Smooth muscle cell (in vitro differentiated cells): ENCODE data around the gene DTX1. TPM values are rescaled to one million over a fixed set of nuclear protein-coding genes. Genes with fewer than 3 reads are reported as not detected.

Experiments used
- DNase-seq: peaks from one replicate; lab custom pipeline; 2025; ENCODE audit not compliant: unreplicated experiment; lab: John Stamatoyannopoulos, UW
- H2AFZ ChIP-seq: fragments of 200-600 bp; sonication (generic); 2 replicates; pipeline ENCODE4 v1.6.0; 2016; ENCODE audit warnings: antibody characterized with exemption, low read depth, mild to moderate bottlenecking
- H3F3A ChIP-seq: fragments of 200-600 bp; sonication (generic); 2 replicates; pipeline ENCODE4 v1.6.0; 2017; ENCODE audit warnings: antibody characterized with exemption, low read depth
- H3K27ac ChIP-seq: fragments of 200-600 bp; sonication (generic); 2 replicates; pipeline ENCODE4 v1.5.1; 2016; ENCODE audit warnings: low read depth, mild to moderate bottlenecking
- H3K27me3 ChIP-seq: fragments of 200-600 bp; sonication (generic); 2 replicates; pipeline ENCODE4 v1.6.1; 2016; ENCODE audit warnings: low read depth, mild to moderate bottlenecking
- H3K36me3 ChIP-seq: fragments of 200-600 bp; sonication (generic); 2 replicates; pipeline ENCODE4 v1.5.1; 2016; ENCODE audit warnings: low read depth
- H3K4me1 ChIP-seq: fragments of 200-600 bp; sonication (generic); 2 replicates; pipeline ENCODE4 v1.5.1; 2016; ENCODE audit warnings: low read depth
- H3K4me2 ChIP-seq: fragments of 200-600 bp; sonication (generic); 2 replicates; pipeline ENCODE4 v1.6.0; 2016; ENCODE audit warnings: mild to moderate bottlenecking
- H3K4me3 ChIP-seq: fragments of 200-600 bp; sonication (generic); 2 replicates; pipeline ENCODE4 v1.5.1; 2016; ENCODE audit warnings: mild to moderate bottlenecking
- H3K79me2 ChIP-seq: fragments of 200-600 bp; sonication (generic); 2 replicates; pipeline ENCODE4 v1.6.0; 2016; ENCODE audit warnings: low read depth, mild to moderate bottlenecking
- H3K9ac ChIP-seq: fragments of 200-600 bp; sonication (generic); 2 replicates; pipeline ENCODE4 v1.6.0; 2016; ENCODE audit warnings: low read depth
- H3K9me3 ChIP-seq: fragments of 200-600 bp; sonication (generic); replicated peaks from 2 replicates; pipeline ENCODE4 v1.5.1; 2016; ENCODE audit warnings: low read depth
- H4K20me1 ChIP-seq: fragments of 200-600 bp; sonication (generic); 2 replicates; pipeline ENCODE4 v1.6.0; 2016; ENCODE audit warnings: low read depth
- CTCF ChIP-seq: fragments of 200-600 bp; sonication (generic); IDR thresholded peaks from 2 replicates; pipeline ENCODE4 v1.5.1; 2017; ENCODE audit warnings: borderline replicate concordance, mild to moderate bottlenecking, antibody characterized with exemption; ENCODE audit not compliant: insufficient read depth, poor library complexity, severe bottlenecking
- WGBS: methylation state at CpG from one replicate; pipeline ENCODE4 v1.1.7; 2016; ENCODE audit warnings: low lambda C conversion rate; 5-methylcytosine and 5-hydroxymethylcytosine counted together
- polyA plus RNA-seq: library from polyadenylated mRNA; unstranded; fragments of >200 nt; fragmentation: Nextera tagmentation; extraction: Ambion mirVana; gene quantifications from 2 replicates; pipeline ENCODE4 v1.2.1, GENCODE V29; 2016
- total RNA-seq: library from RNA; depleted of rRNA; stranded (reverse); fragments of >200 nt; gene quantifications from 2 replicates; pipeline ENCODE4 v1.2.3, GENCODE V29; 2014

DTX1 gene
- total and polyA plus RNA-seq, 2 experiments from 2014 or later, result 0.09 to 1.1 TPM

GRCh38 chr12:113098441-113099028 is 42.0 kb downstream of the DTX1 start:
- H3K4me3 ChIP-seq, result no peak overlapping the region
- H3K9ac ChIP-seq, result no peak overlapping the region
- WGBS, result 35% methylated on average over 15 of the region's 15 CpGs
- no peaks in the 10 kb centered on the region for H3F3A ChIP-seq
- H3K27ac ChIP-seq, result no peak overlapping the region
- no peaks in the 10 kb centered on the region for H3K4me1 ChIP-seq
- H3K9me3 ChIP-seq, result no peaks in the 10 kb centered on the region
- H3K4me2 ChIP-seq, result no peak overlapping the region
- peak; percentile 60 for TF ChIP-seq CTCF
- H3K27me3 ChIP-seq, result peaks cover 11% of the 10 kb centered on the region
- DNase-seq, result no peak
- no peaks in the 10 kb centered on the region for H4K20me1 ChIP-seq
- no peaks in the 10 kb centered on the region for H3K36me3 ChIP-seq
- no peak overlapping the region for H2AFZ ChIP-seq
- no peaks in the 10 kb centered on the region for H3K79me2 ChIP-seq

- Histone ChIP-seq H3K4me1 (no peaks in the 10 kb centered on the region), H3F3A (no peaks in the 10 kb centered on the region), H3K27ac (no peak overlapping the region), H3K4me3 (no peak overlapping the region), H2AFZ (no peak overlapping the region), H3K9me3 (no peaks in the 10 kb centered on the region), H4K20me1 (no peaks in the 10 kb centered on the region), H3K36me3 (no peaks in the 10 kb centered on the region), H3K4me2 (no peak overlapping the region), H3K9ac (no peak overlapping the region), H3K79me2 (no peaks in the 10 kb centered on the region), H3K27me3 (peaks cover 11% of the 10 kb centered on the region)
- DNase-seq, result no peak
- no peak for TF ChIP-seq CTCF
Observed at GRCh38 chr12:113099364-113099763, 42.8 kb downstream of the DTX1 start.

GRCh38 chr12:113099764-113100163 is 43.2 kb downstream of the DTX1 start:
- H3K79me2 ChIP-seq, result no peaks in the 10 kb centered on the region
- H3K4me3 ChIP-seq, result no peak overlapping the region
- no peak overlapping the region for H3K9ac ChIP-seq
- H3K27ac ChIP-seq, result no peak overlapping the region
- peaks cover 15% of the 10 kb centered on the region for H3K27me3 ChIP-seq
- no peaks in the 10 kb centered on the region for H3K9me3 ChIP-seq
- no peak overlapping the region for H2AFZ ChIP-seq
- TF ChIP-seq CTCF, result no peak
- H3K36me3 ChIP-seq, result no peaks in the 10 kb centered on the region
- H4K20me1 ChIP-seq, result no peaks in the 10 kb centered on the region
- H3K4me1 ChIP-seq, result no peaks in the 10 kb centered on the region
- WGBS, result 90% methylated on average over 12 of the region's 12 CpGs
- H3K4me2 ChIP-seq, result no peak overlapping the region
- DNase-seq, result no peak
- no peaks in the 10 kb centered on the region for H3F3A ChIP-seq

GRCh38 chr12:113101751-113102150 is 45.2 kb downstream of the DTX1 start:
- Histone ChIP-seq H4K20me1 (no peaks in the 10 kb centered on the region), H3K4me3 (no peak overlapping the region), H3K27me3 (peaks cover 20% of the 10 kb centered on the region), H3K4me1 (no peaks in the 10 kb centered on the region), H3K79me2 (no peaks in the 10 kb centered on the region), H3F3A (no peaks in the 10 kb centered on the region), H2AFZ (no peak overlapping the region), H3K9me3 (no peaks in the 10 kb centered on the region), H3K4me2 (no peak overlapping the region), H3K9ac (no peak overlapping the region), H3K36me3 (no peaks in the 10 kb centered on the region), H3K27ac (no peak overlapping the region)
- WGBS, result 81% methylated on average over 10 of the region's 10 CpGs
- TF ChIP-seq CTCF, result no peak
- DNase-seq, result no peak
